CD14-positive monocyte (primary cell): ENCODE measurements around the gene SMARCA2. TPM values are rescaled to one million over a fixed set of nuclear protein-coding genes. Genes with fewer than 3 reads are reported as not detected.

Experiments used
- DNase-seq, 3 donors: peaks; one replicate each; pipeline ENCODE4 v3.0.0-alpha.2; 2011 to 2022
- H2AFZ ChIP-seq: 2 replicates; pipeline ENCODE4 v1.6.0; 2012; ENCODE audit warnings: mild to moderate bottlenecking, low read depth, low read length, inconsistent platforms; ENCODE audit not compliant: insufficient read depth, poor library complexity, severe bottlenecking
- H3K27ac ChIP-seq, 2 donors: 1 replicate in 1 of 2; 2 replicates in 1 of 2; pipeline ENCODE4 v1.5.1; 2012 to 2013; ENCODE audit warnings: low read length in 2 of 2, control low read depth in 1 of 2, inconsistent platforms in 1 of 2, low read depth in 1 of 2, mild to moderate bottlenecking in 1 of 2
- H3K27me3 ChIP-seq, 2 donors: one replicate each; pipeline versions ENCODE4 v1.6.0 to v1.6.1; 2011 to 2013; ENCODE audit warnings: low read length in 2 of 2; ENCODE audit not compliant: control insufficient read depth in 2 of 2, insufficient read depth in 2 of 2
- H3K36me3 ChIP-seq, 2 donors: replicated peaks in 1 of 2; 1 replicate in 1 of 2; 2 replicates in 1 of 2; pipeline versions ENCODE4 v1.5.1 to v1.6.1; 2012 to 2013; ENCODE audit warnings: low read length in 2 of 2, control low read depth in 1 of 2, inconsistent platforms in 1 of 2, mild to moderate bottlenecking in 1 of 2; ENCODE audit not compliant: insufficient read depth in 2 of 2, control insufficient read depth in 1 of 2
- H3K4me1 ChIP-seq, 2 donors: 1 replicate in 1 of 2; 2 replicates in 1 of 2; pipeline versions ENCODE4 v1.5.1 to v1.6.1; 2012 to 2013; ENCODE audit warnings: low read length in 2 of 2, control low read depth in 1 of 2, inconsistent platforms in 1 of 2, mild to moderate bottlenecking in 1 of 2, moderate library complexity in 1 of 2; ENCODE audit not compliant: insufficient read depth in 2 of 2, control insufficient read depth in 1 of 2
- H3K4me2 ChIP-seq: replicated peaks from 2 replicates; pipeline ENCODE3; 2012; ENCODE audit warnings: low read length, moderate library complexity, mild to moderate bottlenecking; ENCODE audit not compliant: poor library complexity, severe bottlenecking; ENCODE audit errors: extremely low read depth
- H3K4me3 ChIP-seq, 3 experiments: fragments of 200-600 bp in 1 of 3; sonication (generic) in 1 of 3; replicated peaks in 1 of 3; 1 replicate in 2 of 3; 2 replicates in 1 of 3; pipeline ENCODE4 v1.5.1; 2011 to 2013; ENCODE audit warnings: low read length in 3 of 3, mild to moderate bottlenecking in 3 of 3, control low read depth in 2 of 3, low read depth in 2 of 3, inconsistent platforms in 1 of 3, moderate library complexity in 1 of 3
- H3K79me2 ChIP-seq: 2 replicates; pipeline ENCODE4 v1.6.0; 2012; ENCODE audit warnings: mild to moderate bottlenecking, control low read depth, inconsistent platforms, low read length, moderate library complexity; ENCODE audit not compliant: insufficient read depth
- H3K9ac ChIP-seq: 2 replicates; pipeline ENCODE4 v1.6.0; 2017; ENCODE audit warnings: low read length, mild to moderate bottlenecking; ENCODE audit not compliant: insufficient read depth, poor library complexity, severe bottlenecking
- H3K9me3 ChIP-seq, 2 donors: replicated peaks in 1 of 2; 1 replicate in 1 of 2; 2 replicates in 1 of 2; pipeline versions ENCODE4 v1.5.1 to v1.6.1; 2012 to 2013; ENCODE audit warnings: low read length in 2 of 2, control low read depth in 1 of 2; ENCODE audit not compliant: control insufficient read depth in 1 of 2, insufficient read depth in 1 of 2
- H4K20me1 ChIP-seq: 2 replicates; pipeline ENCODE4 v1.6.0; 2012; ENCODE audit warnings: mild to moderate bottlenecking, low read length, control low read depth, moderate library complexity; ENCODE audit not compliant: insufficient read depth
- H3K27ac Mint-ChIP-seq, 7 donors: one replicate each; pipeline ENCODE4 v1.8.0; 2020; ENCODE audit warnings: mild to moderate bottlenecking in 7 of 7, mixed read lengths in 7 of 7, moderate library complexity in 6 of 7, inconsistent platforms in 2 of 7
- H3K27me3 Mint-ChIP-seq, 3 donors: one replicate each; pipeline ENCODE4 v1.8.0; 2021 to 2022; ENCODE audit warnings: low read depth in 3 of 3, mild to moderate bottlenecking in 3 of 3, mixed read lengths in 3 of 3, moderate library complexity in 3 of 3, inconsistent platforms in 1 of 3
- H3K36me3 Mint-ChIP-seq, 2 donors: one replicate each; pipeline ENCODE4 v1.8.0; 2020; ENCODE audit warnings: mixed read lengths in 2 of 2, inconsistent platforms in 1 of 2, mild to moderate bottlenecking in 1 of 2
- H3K4me1 Mint-ChIP-seq: one replicate; pipeline ENCODE4 v1.8.0; 2020; ENCODE audit warnings: mild to moderate bottlenecking, mixed read lengths
- H3K4me3 Mint-ChIP-seq, 2 donors: one replicate each; pipeline ENCODE4 v1.8.0; 2020; ENCODE audit warnings: mild to moderate bottlenecking in 2 of 2, mixed read lengths in 2 of 2, moderate library complexity in 1 of 2
- H3K9me3 Mint-ChIP-seq, 7 donors: one replicate each; pipeline ENCODE4 v1.8.0; 2020 to 2022; ENCODE audit warnings: mixed read lengths in 7 of 7, mild to moderate bottlenecking in 6 of 7, moderate library complexity in 6 of 7, inconsistent platforms in 2 of 7
- WGBS: methylation state at CpG from one replicate; pipeline ENCODE4 v1.1.5; 2013; ENCODE audit warnings: missing lambda C conversion rate; ENCODE audit not compliant: insufficient coverage; 5-methylcytosine and 5-hydroxymethylcytosine counted together
- intact Hi-C, 2 donors: fragments of 100-400 bp; cut with micrococcal nuclease; formaldehyde crosslinking; loops; one replicate each; pipeline versions ENCODE4 v1.15.0 to v1.15.1; 2023
- polyA plus RNA-seq, 3 donors: library from polyadenylated mRNA; depleted of rRNA in 1 of 3; unstranded in 2 of 3; stranded (reverse) in 1 of 3; fragments of 300-500 nt in 2 of 3; fragments of >200 nt in 1 of 3; fragmentation: Illumina TruSeq in 2 of 3; gene quantifications; 1 replicate in 2 of 3; 2 replicates in 1 of 3; pipeline ENCODE4 v1.2.3, GENCODE V29; 2012 to 2021
- TF ChIP-seq, protein P1 (sequence below): fragments of 200-600 bp; IDR thresholded peaks from one replicate; pipeline ENCODE4 v1.8.0; 2022; ENCODE audit warnings: antibody characterized with exemption, mild to moderate bottlenecking

The SMARCA2 gene
- polyA plus RNA-seq, 3 donors, result 11.0 to 54.7 (median 11.8) TPM

DNA sequence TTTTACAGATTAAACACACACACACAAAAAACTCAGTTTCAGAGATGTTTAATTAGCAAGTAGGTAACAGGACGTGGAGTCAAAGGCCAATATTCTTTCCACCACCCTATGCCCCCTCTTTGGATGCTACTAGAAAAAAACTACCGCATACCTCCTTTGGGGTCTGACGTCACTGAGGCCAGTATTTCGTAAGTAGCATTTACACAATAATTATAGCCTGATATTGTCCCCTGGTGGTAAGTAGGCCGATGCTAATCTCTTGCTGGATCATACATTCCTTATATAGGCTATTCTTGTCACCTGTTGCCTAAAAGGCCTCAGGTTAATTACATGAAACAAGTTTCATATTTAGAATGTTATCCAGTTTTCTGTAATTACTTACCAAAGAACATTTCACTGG, 21.0 kb upstream of the SMARCA2 start:
- Histone ChIP-seq H3K4me2 (no peak overlapping the region), H3K9ac (no peak overlapping the region), H3K4me1 (no peaks in the 10 kb centered on the region), H3K4me3 (no peak overlapping the region), H3K79me2 (no peaks in the 10 kb centered on the region), H4K20me1 (no peaks in the 10 kb centered on the region), H3K27me3 (no peaks in the 10 kb centered on the region), H2AFZ (no peak overlapping the region), H3K9me3 (no peaks in the 10 kb centered on the region), H3K27ac (no peak overlapping the region), H3K36me3 (no peaks in the 10 kb centered on the region)
- Mint-ChIP-seq H3K27ac (no peak overlapping the region), H3K9me3 (no peaks in the 10 kb centered on the region), H3K36me3 (no peaks in the 10 kb centered on the region), H3K27me3 (peaks cover 0 to 4% (median 0%) of the 10 kb centered on the region in 3 donors), H3K4me3 (no peak overlapping the region), H3K4me1 (no peaks in the 10 kb centered on the region)
- peak in 2 of 3 donors; percentile 26 to 43 for DNase-seq
- intact Hi-C loops, result no loop called here
- TF ChIP-seq, protein P1, sequence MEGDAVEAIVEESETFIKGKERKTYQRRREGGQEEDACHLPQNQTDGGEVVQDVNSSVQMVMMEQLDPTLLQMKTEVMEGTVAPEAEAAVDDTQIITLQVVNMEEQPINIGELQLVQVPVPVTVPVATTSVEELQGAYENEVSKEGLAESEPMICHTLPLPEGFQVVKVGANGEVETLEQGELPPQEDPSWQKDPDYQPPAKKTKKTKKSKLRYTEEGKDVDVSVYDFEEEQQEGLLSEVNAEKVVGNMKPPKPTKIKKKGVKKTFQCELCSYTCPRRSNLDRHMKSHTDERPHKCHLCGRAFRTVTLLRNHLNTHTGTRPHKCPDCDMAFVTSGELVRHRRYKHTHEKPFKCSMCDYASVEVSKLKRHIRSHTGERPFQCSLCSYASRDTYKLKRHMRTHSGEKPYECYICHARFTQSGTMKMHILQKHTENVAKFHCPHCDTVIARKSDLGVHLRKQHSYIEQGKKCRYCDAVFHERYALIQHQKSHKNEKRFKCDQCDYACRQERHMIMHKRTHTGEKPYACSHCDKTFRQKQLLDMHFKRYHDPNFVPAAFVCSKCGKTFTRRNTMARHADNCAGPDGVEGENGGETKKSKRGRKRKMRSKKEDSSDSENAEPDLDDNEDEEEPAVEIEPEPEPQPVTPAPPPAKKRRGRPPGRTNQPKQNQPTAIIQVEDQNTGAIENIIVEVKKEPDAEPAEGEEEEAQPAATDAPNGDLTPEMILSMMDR, result no peak
- WGBS, result no CpG with 5 or more reads among the region's 5 CpGs

DNA sequence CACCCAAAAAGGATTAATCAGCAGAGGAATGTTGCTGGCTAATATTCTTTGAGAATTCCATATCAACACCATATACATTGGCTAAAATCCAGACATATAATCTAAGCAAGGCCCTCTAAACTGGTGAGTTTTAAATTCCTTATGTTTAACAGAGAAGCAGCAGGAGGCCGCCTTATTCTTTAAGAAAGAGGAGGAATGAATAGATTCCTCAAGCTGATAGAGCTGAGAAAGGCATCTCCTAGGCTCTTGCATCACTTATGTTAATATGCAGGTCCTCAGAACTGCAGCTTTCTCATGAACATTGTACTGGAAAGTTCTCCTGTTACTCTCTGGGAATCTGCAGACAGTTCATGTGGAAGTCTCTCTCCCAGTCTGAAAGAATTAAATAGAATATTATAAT, 20.1 kb upstream of the SMARCA2 start:
- Histone ChIP-seq H3K9ac (no peak overlapping the region), H3K27ac (no peak overlapping the region), H3K79me2 (no peaks in the 10 kb centered on the region), H4K20me1 (no peaks in the 10 kb centered on the region), H3K27me3 (no peaks in the 10 kb centered on the region), H3K36me3 (no peaks in the 10 kb centered on the region), H3K4me2 (no peak overlapping the region), H3K4me1 (no peaks in the 10 kb centered on the region), H3K9me3 (no peaks in the 10 kb centered on the region), H2AFZ (no peak overlapping the region), H3K4me3 (no peak overlapping the region)
- WGBS, result no CpG with 5 or more reads among the region's 1 CpG
- H3K36me3 Mint-ChIP-seq, result no peaks in the 10 kb centered on the region
- no peak for DNase-seq
- TF ChIP-seq, protein P1, result no peak
- H3K27me3 Mint-ChIP-seq, result peaks cover 0 to 4% (median 0%) of the 10 kb centered on the region in 3 donors
- no peaks in the 10 kb centered on the region for H3K9me3 Mint-ChIP-seq
- no peak overlapping the region for H3K27ac Mint-ChIP-seq
- no peak overlapping the region for H3K4me3 Mint-ChIP-seq
- intact Hi-C loops, result no loop called here
- H3K4me1 Mint-ChIP-seq, result no peaks in the 10 kb centered on the region
